PC-9 (cell line): Measurements from ENCODE around the gene CYS1.

Source experiments
- CTCF ChIP-seq: fragments of 200-600 bp; sonication (generic); conservative IDR thresholded peaks from 2 replicates; pipeline ENCODE4 v1.6.1; 2017; ENCODE audit warnings: mixed run types, antibody characterized with exemption, mild to moderate bottlenecking, moderate library complexity
- EZH2 ChIP-seq: fragments of 200-600 bp; sonication (generic); IDR thresholded peaks from 2 replicates; pipeline ENCODE4 v1.8.0; 2017; ENCODE audit warnings: antibody characterized with exemption, low read depth

- TF ChIP-seq CTCF (no peak), EZH2 (peak; percentile 98)
These were observed 843 bp downstream of the CYS1 start for GRCh38 chr2:10079266-10079869.
